GM21360 (cell line): ENCODE results near the gene SLBP.

Source experiments
- ATAC-seq: cut with Tn5 transposase; IDR thresholded peaks from one replicate; pipeline ENCODE4 v1.9.1; 2021; ENCODE audit warnings: mild to moderate bottlenecking, moderate library complexity; ENCODE audit not compliant: unreplicated experiment

SLBP gene

GRCh38 chr4:1749370-1749769 is 37.3 kb upstream of the SLBP start:
- ATAC-seq: no peak

DNA sequence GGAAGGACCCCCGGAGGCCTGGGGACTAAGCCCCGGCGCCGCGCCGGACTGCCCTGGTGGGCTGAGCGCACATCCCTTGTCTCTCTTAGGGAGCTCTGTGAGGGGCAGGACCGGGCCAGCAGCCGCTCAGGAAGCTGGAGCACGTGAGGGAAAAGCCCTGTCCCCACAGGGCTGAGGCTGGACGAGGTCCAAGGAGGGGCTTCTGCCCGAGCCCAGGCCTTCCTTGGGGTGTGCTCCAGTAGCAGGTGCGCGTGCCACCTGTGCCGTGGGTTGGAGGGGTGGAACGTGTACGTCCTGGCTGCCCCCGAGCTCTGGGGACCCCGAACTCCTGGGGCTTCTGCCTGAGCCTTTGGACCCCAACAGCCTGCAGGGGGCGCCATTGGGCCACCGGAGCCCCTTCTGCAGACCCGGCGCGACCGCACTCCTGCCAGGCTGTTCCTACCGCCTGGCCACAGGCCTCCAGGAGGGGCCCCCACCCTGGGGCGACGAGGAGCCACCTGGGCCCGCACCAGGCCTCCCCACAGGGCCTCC is 36.4 kb upstream of the SLBP start:
- ATAC-seq: no peak

GRCh38 chr4:1747603-1747967 is 35.5 kb upstream of the SLBP start:
- no peak for ATAC-seq

DNA sequence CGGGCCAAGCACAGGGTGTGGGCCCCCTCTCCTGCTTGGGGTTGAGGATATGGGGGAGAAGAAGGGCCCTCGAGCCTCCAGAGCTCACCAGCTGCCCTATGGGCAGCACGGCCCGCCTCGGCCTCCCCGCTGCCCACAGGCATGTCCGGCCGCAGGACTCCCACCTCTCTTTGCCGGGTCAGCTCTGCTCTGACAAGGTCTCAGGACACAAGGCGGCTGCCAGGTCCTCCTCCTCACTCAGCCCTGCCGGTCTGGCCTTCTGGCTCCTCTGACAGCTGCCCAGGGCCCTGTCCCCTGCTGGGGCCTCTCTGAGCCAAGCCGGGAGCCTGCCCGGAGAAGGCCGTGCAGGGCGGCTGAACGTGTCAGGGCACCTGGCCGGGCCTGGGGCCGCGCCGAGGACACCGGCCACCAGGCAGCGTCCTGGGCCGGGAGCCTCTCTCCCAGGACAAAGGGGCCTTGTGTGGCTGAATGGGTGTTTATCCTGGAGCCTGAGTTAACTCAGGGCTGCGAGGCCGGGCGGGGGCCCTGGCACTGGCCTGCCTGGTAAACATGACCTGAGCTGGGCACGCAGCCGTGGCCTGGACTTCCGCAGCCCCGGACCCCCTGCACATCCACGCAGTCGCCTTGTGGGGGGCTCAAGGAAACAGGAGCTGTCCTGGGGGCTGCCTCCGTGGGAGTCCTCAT is 34.9 kb upstream of the SLBP start:
- ATAC-seq: no peak

GRCh38 chr4:1746265-1746691 is 34.2 kb upstream of the SLBP start:
- ATAC-seq: peak; percentile 52

DNA sequence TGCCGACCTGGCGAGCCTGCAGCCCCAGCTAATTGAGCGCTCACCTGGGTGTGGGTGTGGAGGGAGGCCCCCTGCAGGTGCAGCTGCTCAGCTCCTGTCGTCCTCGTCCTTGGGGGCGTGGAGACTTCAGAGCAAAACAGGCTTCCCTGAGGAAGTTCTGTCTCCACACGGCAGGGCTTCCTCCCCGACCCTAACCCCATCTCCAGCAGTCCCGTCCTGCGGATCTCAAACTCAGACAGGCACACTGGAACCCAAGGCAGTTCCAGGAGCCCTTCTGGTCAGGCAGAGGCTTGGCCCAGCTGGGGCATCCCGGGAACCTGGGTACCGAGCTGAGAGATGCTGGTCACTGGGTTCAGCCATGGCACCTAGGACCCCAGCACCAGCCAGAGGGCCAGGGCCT is 33.6 kb upstream of the SLBP start:
- no peak for ATAC-seq

DNA sequence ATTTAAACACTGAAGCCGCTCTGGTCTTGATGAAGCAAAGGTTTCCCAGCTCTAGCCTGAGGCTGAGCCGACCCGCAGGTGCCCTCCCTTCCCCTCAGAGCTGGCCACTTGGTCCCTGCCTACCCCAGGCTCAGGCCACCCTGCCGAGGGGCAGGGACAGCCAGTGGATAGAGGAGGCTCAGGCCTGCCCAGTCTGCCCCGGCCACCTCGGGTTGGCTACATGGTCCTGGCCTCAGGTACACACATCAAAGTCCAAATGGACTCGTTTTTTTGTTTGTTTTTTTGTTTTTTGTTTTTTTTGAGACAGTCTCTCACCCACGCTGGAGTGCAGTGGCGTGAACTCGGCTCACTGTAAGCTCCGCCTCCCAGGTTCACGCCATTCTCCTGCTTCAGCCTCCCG is 33.0 kb upstream of the SLBP start:
- no peak for ATAC-seq

- ATAC-seq: no peak
Observed at GRCh38 chr4:1744552-1744951, 32.4 kb upstream of the SLBP start.

- ATAC-seq: no peak
Observed at GRCh38 chr4:1743975-1744374, 31.9 kb upstream of the SLBP start.

GRCh38 chr4:1743551-1743950 is 31.4 kb upstream of the SLBP start:
- no peak for ATAC-seq

- ATAC-seq: no peak
Observed at GRCh38 chr4:1741208-1741607, 29.1 kb upstream of the SLBP start.

- ATAC-seq: no peak
Observed at GRCh38 chr4:1740021-1740545, 28.0 kb upstream of the SLBP start.

DNA sequence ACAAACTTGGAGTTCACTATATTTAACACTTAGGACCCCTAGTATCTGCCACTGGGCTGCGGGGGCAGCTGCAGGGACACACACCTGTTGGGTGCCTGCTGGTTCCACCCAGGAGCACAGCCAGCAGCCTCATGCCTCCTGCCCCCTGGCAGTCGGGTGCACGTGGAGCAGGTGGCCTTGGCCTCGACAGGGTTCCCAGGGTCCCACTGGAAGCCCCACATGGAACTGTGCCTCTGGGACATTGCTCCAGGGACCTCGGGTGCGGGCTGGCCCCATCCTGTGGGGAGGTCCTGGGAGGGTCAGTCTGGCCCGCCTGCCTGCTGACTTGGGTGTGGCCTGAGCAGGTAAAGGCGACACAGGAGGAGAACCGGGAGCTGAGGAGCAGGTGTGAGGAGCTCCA is 27.2 kb upstream of the SLBP start:
- ATAC-seq: no peak

DNA sequence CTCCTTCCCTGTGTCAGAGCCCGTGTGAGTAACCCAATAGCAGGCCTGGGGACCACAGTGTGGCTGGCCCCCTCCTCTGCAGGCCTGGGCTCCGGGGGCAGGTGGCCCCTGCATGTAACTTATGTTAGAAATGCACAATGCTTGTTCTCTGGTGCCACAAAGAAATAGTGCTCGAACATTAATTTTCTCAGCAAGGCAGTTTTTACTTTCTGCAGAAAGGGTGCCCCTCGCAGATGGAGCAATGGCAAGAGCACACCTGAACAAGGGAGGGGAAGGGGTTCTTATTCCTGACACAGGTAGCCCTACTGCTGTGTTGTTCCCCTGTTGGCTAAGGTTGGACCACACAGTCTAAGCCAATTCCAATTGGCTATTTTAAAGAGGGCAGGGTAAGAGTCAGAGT is 26.3 kb upstream of the SLBP start:
- ATAC-seq: no peak

- no peak for ATAC-seq
Observed at GRCh38 chr4:1737666-1738065, 25.5 kb upstream of the SLBP start.

DNA sequence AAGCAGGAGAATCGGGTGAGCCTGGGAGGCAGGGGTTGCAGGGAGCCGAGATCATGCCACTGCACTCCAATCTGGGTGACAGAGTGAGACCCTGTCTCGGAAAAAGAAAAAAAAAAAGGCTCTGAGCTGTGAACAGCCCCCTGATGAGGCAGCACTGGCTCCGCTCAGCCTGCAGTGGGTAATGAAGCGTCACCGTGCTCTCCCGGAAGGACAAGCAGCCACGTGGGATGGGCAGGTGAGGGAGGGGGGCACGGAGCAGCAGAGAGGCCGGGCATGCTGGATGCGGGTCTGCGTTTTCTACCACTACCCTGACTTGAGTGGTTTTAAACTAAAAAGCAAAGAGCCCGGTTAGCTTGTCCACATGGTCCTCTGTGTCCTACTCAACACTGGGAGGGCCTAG is 24.7 kb upstream of the SLBP start:
- no peak for ATAC-seq

DNA sequence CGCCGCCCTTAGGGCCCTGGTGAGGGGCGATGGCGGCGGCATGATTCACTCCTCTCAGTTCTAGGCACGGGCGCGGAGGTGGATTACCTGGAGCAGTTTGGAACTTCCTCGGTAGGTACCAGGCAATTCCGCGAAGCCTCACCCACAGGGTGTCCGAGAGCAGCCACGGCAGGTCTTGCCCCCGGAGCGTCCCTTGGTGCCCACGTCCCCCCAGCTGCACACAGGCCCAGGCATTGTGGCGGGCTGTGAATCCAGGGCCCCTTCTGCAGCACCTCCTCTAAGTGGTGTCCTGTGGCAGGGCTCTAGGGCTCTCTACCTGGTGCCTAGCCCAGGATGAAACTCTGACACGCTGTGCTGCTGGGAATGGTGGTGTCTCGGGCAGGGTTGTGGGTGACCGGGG is 23.1 kb upstream of the SLBP start:
- ATAC-seq: no peak

GRCh38 chr4:1732911-1733310 is 20.8 kb upstream of the SLBP start:
- ATAC-seq: no peak

- no peak for ATAC-seq
Observed at GRCh38 chr4:1731180-1731579, 19.1 kb upstream of the SLBP start.

- ATAC-seq: no peak
Observed at GRCh38 chr4:1730532-1731135, 18.5 kb upstream of the SLBP start.

DNA sequence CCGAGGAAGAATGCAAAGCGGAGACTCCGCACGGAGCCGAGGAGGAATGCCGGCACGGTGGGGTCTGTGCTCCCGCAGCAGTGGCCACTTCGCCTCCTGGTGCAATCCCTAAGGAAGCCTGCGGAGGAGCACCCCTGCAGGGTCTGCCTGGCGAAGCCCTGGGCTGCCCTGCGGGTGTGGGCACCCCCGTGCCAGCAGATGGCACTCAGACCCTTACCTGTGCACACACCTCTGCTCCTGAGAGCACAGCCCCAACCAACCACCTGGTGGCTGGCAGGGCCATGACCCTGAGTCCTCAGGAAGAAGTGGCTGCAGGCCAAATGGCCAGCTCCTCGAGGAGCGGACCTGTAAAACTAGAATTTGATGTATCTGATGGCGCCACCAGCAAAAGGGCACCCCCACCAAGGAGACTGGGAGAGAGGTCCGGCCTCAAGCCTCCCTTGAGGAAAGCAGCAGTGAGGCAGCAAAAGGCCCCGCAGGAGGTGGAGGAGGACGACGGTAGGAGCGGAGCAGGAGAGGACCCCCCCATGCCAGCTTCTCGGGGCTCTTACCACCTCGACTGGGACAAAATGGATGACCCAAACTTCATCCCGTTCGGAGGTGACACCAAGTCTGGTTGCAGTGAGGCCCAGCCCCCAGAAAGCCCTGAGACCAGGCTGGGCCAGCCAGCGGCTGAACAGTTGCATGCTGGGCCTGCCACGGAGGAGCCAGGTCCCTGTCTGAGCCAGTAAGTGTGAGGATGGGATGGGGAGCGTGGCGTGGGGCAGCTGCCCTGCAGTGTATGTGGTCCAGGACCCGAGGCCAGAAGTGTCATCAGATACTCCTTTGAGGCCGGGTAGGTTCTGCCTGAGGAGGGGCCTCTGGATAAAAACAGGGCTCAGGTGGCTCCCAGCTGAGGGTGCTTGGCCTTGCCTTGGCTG is 16.2 kb upstream of the SLBP start:
- no peak for ATAC-seq
